Stimulated activated CD4-positive, alpha-beta T cell treated with anti-CD3 and anti-CD28 coated beads, TNF-alpha, amount 100 ng/mL, for 48 hours (primary cell): ENCODE measurements around the gene MARCHF9.

ENCODE experiments used
- DNase-seq, 3 donors: peaks; one replicate each; pipeline ENCODE4 v3.0.0-alpha.2; 2020; ENCODE audit warnings: low read depth in 3 of 3

MARCHF9 gene

GRCh38 chr12:57753756-57754337 is 1.1 kb upstream of the MARCHF9 start:
- no peak for DNase-seq

GRCh38 chr12:57755194-57755453 is 221 bp downstream of the MARCHF9 start:
- no peak for DNase-seq

- DNase-seq = no peak
These were observed 810 bp downstream of the MARCHF9 start for GRCh38 chr12:57755454-57756372.

- peak in 1 of 3 donors; percentile 63 for DNase-seq
These were observed 1.8 kb downstream of the MARCHF9 start for GRCh38 chr12:57756406-57757341.

GRCh38 chr12:57757771-57758170 is 2.9 kb downstream of the MARCHF9 start:
- no peak for DNase-seq

- no peak for DNase-seq
These were observed 3.9 kb downstream of the MARCHF9 start for GRCh38 chr12:57758552-57759359.

GRCh38 chr12:57759360-57759980 is 4.6 kb downstream of the MARCHF9 start:
- DNase-seq = no peak

GRCh38 chr12:57760347-57760982 is 5.6 kb downstream of the MARCHF9 start:
- no peak for DNase-seq

- DNase-seq = no peak
These were observed 6.6 kb downstream of the MARCHF9 start for GRCh38 chr12:57761391-57761998.

- DNase-seq = no peak
These were observed 7.6 kb downstream of the MARCHF9 start for GRCh38 chr12:57762463-57762862.

GRCh38 chr12:57763881-57764661 is 9.2 kb downstream of the MARCHF9 start:
- DNase-seq = no peak

- no peak for DNase-seq
These were observed 9.7 kb downstream of the MARCHF9 start for GRCh38 chr12:57764662-57765002.

GRCh38 chr12:57765003-57765697 is 10.2 kb downstream of the MARCHF9 start:
- DNase-seq = no peak

GRCh38 chr12:57765698-57766463 is 11.0 kb downstream of the MARCHF9 start:
- DNase-seq = no peak

- DNase-seq = no peak
These were observed 11.8 kb downstream of the MARCHF9 start, which contains the start of gene CYP27B1 for GRCh38 chr12:57766464-57767304. Gene CYP27B1, minus strand, starts transcription at chr12:57767078. Its CDS starts 37 bp downstream, at chr12:57767041.

GRCh38 chr12:57767305-57767698 is 12.4 kb downstream of the MARCHF9 start:
- no peak for DNase-seq

GRCh38 chr12:57767876-57768275 is 13.0 kb downstream of the MARCHF9 start:
- DNase-seq = no peak
